Cardiac septum (tissue), 1 donor: ENCODE data around the gene EIF3M. TPM values are rescaled to one million over a fixed set of nuclear protein-coding genes. Genes with fewer than 3 reads are reported as not detected.
"Not testable (repeated sequence)": the region's sequence is repeated elsewhere in the genome, so short reads cannot be mapped to it uniquely, and the experiment has no call there.

Experiments
- DNase-seq: peaks from one replicate; pipeline ENCODE4 v3.0.0-alpha.2; 2020; ENCODE audit warnings: low spot score
- intact Hi-C: fragments of 100-400 bp; cut with DNase I; formaldehyde crosslinking; loops from one replicate; pipeline ENCODE4 v1.14.0; 2022
- total RNA-seq: library from RNA; stranded (reverse); fragmentation: NEBNext Ultra II Directional; extraction: Animal tissue kit (Norgen Biotek cat#: 25700); gene quantifications from one replicate; pipeline ENCODE4 v1.2.1, GENCODE V29; 2021
- donor health status: DM: no; HTN: no; CAD: no.

The EIF3M gene
- total RNA-seq, 1 donor from 2014 or later: 137 TPM

GRCh38 chr11:32586576-32587190 is 3.1 kb downstream of the EIF3M start:
- intact Hi-C loops: loop anchor here (10.0 kb wide), 1 partner anchor 202 kb away; no protein-coding TSS in a partner anchor
- no peak for DNase-seq

- intact Hi-C loops: no loop called here
- DNase-seq: no peak
Observed at GRCh38 chr11:32594272-32594671, 10.6 kb downstream of the EIF3M start.

- DNase-seq, intact Hi-C loops: not testable (repeated sequence)
Observed at GRCh38 chr11:32596114-32596513, 12.5 kb downstream of the EIF3M start.

DNA sequence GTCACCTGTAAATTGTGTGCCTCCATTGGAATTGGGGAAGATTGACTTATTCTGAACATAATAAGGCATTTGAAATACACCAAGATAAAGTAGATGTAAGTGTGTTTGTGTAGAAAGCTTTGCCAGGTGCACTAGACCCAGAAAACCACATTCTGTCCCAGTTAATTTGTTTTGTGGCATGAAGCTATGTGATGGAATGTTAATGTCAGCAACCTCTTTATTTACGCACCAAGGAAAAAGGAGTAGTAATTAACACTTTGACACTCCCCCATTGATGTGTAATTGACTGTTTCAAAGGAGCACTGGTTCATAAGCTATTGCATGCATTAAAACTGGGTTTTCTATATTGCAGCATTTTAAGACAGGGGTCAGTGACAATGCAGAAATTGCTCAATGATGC is 14.3 kb downstream of the EIF3M start:
- no peak for DNase-seq
- intact Hi-C loops: no loop called here

GRCh38 chr11:32602657-32603415 is 19.2 kb downstream of the EIF3M start:
- no peak for DNase-seq
- intact Hi-C loops: no loop called here

- no peak for DNase-seq
- intact Hi-C loops: no loop called here
Observed at GRCh38 chr11:32606220-32606619, 22.6 kb downstream of the EIF3M start.

- DNase-seq, intact Hi-C loops: not testable (repeated sequence)
Observed at GRCh38 chr11:32608826-32609225, 25.2 kb downstream of the EIF3M start.

DNA sequence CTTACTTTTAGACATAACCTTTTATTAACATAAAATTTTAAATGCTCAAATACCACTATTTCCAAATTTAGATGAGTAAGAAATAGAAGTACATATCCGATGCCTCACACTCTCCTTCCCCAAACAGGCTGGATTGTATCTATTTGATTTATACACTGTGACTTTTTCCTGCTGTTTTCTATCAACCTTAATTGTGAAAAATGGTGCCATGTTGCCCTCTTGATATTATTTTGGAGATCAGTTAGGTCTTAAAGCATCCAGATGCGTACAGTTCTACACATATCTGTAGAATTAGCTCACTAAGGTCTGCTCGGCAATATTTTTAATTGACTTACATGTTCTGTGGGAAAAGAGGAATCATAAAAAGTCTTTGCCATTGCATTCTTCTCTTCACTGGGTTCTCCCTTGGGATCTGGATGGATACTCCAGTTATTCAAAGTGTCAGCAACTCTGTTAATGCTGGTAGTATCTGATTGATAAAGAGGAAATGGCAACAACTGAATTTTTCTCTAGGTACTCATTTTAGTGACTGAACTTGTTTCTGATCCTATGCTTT is 27.2 kb downstream of the EIF3M start:
- intact Hi-C loops: no loop called here
- no peak for DNase-seq

DNA sequence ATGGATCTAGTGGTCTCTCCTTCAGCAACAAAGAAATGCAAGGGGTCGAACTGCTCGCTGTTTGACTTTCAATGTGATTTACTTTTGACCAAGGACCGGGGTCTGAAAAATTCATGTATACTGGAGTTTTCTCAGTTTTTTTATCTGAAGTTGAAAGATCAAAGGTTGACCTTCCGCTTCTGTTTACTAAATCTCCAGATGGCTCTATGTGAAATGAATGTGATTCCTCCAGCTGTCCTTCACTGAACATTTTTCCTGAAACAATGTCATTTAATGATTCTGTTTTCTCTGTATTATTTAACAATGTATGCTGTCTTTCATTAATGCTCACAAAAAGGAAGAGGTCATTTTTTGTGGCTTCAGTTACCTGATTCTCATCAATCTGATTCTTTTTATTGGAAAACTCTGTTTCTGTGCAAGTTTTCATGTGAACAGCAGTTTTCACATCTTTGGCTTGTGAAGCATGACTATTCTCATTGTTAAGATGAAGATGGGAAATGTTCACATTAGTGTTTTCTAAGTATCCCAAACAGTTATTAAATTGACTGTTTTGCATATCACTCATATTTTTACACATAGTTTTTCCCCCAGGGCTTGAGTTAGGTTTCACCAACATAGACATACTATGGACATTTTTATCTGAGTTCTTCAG is 30.0 kb downstream of the EIF3M start:
- intact Hi-C loops: no loop called here
- DNase-seq: no peak

DNA sequence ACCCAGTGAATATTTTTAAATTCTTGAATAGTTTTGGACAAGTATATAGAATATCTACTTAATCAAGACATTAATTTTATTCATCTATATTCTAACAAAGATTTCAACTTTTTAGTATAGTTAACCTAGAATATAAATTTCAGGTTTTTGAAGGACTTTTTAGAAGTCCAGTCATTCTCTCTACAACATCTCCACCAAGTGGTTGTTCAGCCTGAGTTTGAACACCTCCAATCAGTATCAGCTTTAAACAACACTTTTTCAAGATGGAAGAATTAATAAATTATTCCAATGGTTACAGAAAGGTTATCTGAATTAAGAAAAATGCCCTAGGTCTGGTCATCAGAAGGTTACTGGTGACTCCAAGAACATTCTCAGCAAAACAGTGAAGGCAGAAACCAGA is 31.8 kb downstream of the EIF3M start:
- intact Hi-C loops: no loop called here
- no peak for DNase-seq

GRCh38 chr11:32616903-32617302 is 33.3 kb downstream of the EIF3M start:
- intact Hi-C loops: no loop called here
- no peak for DNase-seq

- intact Hi-C loops: no loop called here
- no peak for DNase-seq
Observed at GRCh38 chr11:32630844-32631243, 47.2 kb downstream of the EIF3M start.

GRCh38 chr11:32635819-32636218 is 52.2 kb downstream of the EIF3M start:
- DNase-seq: no peak
- intact Hi-C loops: no loop called here

DNA sequence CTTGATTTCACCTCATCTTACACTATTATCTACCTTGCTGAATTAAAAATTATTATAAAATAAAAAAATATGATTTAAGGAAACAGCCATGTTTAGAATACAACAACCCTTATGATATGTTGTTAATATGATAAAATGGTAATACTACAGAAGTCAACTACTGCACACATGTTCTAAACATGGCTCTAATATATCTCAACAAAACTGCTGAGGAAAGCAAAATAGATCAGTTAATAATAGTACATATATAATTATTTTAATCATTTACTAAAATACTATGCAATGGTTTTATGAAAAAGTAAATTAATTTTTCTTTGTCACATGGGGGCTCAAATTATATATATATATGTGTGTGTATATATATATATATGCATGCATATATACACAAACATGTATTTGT is 57.7 kb downstream of the EIF3M start:
- intact Hi-C loops: no loop called here
- DNase-seq: no peak

DNA sequence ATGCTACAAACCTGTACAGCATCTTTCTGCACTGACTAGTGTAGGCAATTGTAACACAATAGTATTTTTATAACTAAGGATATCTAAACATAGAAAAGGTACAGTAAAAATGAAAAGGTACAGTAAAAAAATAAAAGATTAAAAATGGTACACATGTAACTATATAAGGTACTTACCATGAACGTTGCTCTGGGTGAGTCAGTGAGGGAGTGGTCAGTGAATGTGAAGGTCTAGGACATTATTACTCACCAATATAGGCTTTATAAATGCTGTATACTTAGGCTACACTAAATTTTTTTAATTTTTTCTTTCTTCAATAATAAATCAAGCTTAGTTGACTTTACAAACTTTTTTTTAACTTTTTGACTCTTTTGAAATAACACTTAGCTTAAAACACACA is 59.9 kb downstream of the EIF3M start:
- intact Hi-C loops: no loop called here
- DNase-seq: no peak

Other genes with a start within 250 kb of the EIF3M start
- 2.3 TPM for gene WT1, start 148.3 kb upstream of the EIF3M start, total RNA-seq
- gene CCDC73, start 210.8 kb downstream of the EIF3M start, total RNA-seq: not detected
- gene PRRG4, start 246.1 kb downstream of the EIF3M start, total RNA-seq: 0.40 TPM